ENCODE measurements around the gene FHIT.

- TF ChIP-seq POLR2A (IDR thresholded peaks at IDR 0.05), result no peak
- TF ChIP-seq, protein P1, sequence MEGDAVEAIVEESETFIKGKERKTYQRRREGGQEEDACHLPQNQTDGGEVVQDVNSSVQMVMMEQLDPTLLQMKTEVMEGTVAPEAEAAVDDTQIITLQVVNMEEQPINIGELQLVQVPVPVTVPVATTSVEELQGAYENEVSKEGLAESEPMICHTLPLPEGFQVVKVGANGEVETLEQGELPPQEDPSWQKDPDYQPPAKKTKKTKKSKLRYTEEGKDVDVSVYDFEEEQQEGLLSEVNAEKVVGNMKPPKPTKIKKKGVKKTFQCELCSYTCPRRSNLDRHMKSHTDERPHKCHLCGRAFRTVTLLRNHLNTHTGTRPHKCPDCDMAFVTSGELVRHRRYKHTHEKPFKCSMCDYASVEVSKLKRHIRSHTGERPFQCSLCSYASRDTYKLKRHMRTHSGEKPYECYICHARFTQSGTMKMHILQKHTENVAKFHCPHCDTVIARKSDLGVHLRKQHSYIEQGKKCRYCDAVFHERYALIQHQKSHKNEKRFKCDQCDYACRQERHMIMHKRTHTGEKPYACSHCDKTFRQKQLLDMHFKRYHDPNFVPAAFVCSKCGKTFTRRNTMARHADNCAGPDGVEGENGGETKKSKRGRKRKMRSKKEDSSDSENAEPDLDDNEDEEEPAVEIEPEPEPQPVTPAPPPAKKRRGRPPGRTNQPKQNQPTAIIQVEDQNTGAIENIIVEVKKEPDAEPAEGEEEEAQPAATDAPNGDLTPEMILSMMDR (IDR thresholded peaks at IDR 0.05), result no peak
Observed at GRCh38 chr3:59714066-59714465, 1537.2 kb downstream of the FHIT start.
